ENCODE results near the gene DUS3L.

GRCh38 chr19:5801796-5802619 lies 11.0 kb upstream of the DUS3L start:
- no peak for TF ChIP-seq CTCF (IDR thresholded peaks at IDR 0.05; ENCODE audit: poor library complexity)
- no peak for TF ChIP-seq EZH2phosphoT487 (IDR thresholded peaks at IDR 0.05; ENCODE audit: low read depth, severe bottlenecking, unreplicated experiment)
- no peak for TF ChIP-seq EZH2 (IDR thresholded peaks at IDR 0.05; ENCODE audit: borderline replicate concordance)
